ENCODE data around the gene MATN4. TPM values are rescaled to one million over a fixed set of nuclear protein-coding genes. Genes with fewer than 3 reads are reported as not detected.

The MATN4 gene
- total RNA-seq, 2 experiments from 2014 or later, result 0.38 TPM; not detected in 1

- CTCF ChIA-PET (ENCODE audit: unreplicated experiment), result no interaction called here
- peaks cover 32% of the 10 kb centered on the region for H3K4me1 ChIP-seq (ENCODE audit: insufficient read depth, low read length, poor library complexity, severe bottlenecking)
- no peaks in the 10 kb centered on the region for H3K36me3 ChIP-seq (ENCODE audit: insufficient read depth, low read length)
- no peaks in the 10 kb centered on the region for H4K20me1 ChIP-seq (ENCODE audit: insufficient read depth, low read length)
- no peak for DNase-seq (ENCODE audit: low spot score)
- POLR2A ChIA-PET, result interaction anchor here (0.9 kb wide), 1 partner anchor 123 kb away, joined by 4 read pairs; no protein-coding TSS in a partner anchor
- H3K27ac ChIP-seq (ENCODE audit: low read depth, low read length, poor library complexity, severe bottlenecking), result no peak overlapping the region
- no peaks in the 10 kb centered on the region for H3K79me2 ChIP-seq (ENCODE audit: insufficient read depth, low read depth, low read length)
- intact Hi-C loops (cut with micrococcal nuclease; ENCODE audit: unreplicated experiment), result no loop called here
- no peaks in the 10 kb centered on the region for H3K9me2 ChIP-seq (ENCODE audit: insufficient read depth, low read length)
- TF ChIP-seq CTCF (conservative IDR thresholded peaks at IDR 0.05; ENCODE audit: low read length), result no peak
- TF ChIP-seq EZH2phosphoT487 (IDR thresholded peaks at IDR 0.05; ENCODE audit: borderline replicate concordance, low read depth, low read length), result no peak
- H3K4me2 ChIP-seq (ENCODE audit: low read length), result no peak overlapping the region
- BruUV-seq (replicated peaks), result no TSS peak
- H3K9me3 ChIP-seq (ENCODE audit: low read length), result peaks cover 1% of the 10 kb centered on the region; the same call in 1 of the 2 replicates
- no peak overlapping the region for H2AFZ ChIP-seq (ENCODE audit: low read length)
- H3K4me3 ChIP-seq (ENCODE audit: low read depth, low read length, poor library complexity, severe bottlenecking), result no peak overlapping the region
Observed at GRCh38 chr20:45316150-45317080, 8.3 kb upstream of the MATN4 start.

DNA sequence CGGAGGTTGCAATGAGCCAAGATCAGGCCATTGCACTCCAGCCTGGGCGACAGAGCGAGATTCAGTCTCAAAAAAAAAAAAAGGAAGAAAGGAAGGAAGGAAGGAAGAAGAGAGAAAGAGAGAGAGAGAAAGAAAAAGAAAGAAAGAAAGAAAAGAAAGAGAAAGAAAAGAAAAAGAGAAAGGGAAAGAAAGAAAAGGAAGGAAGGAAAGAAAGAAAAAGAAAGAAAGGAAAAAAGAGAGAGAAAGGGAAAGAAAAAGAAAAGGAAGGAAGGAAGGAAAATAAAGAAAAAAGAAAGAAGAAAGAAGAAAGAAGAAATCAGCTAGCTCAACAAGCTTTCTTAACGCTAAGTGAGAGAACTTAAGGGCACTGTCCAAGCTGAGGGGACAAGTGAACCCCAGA is 7.6 kb upstream of the MATN4 start:
- Histone ChIP-seq H3K4me2 (ENCODE audit: low read length) (no peak overlapping the region), H3K27ac (ENCODE audit: low read depth, low read length, poor library complexity, severe bottlenecking) (no peak overlapping the region), H2AFZ (ENCODE audit: low read length) (no peak overlapping the region), H3K9me2 (ENCODE audit: insufficient read depth, low read length) (no peaks in the 10 kb centered on the region), H3K9me3 (ENCODE audit: low read length) (no peaks in the 10 kb centered on the region), H3K79me2 (ENCODE audit: insufficient read depth, low read depth, low read length) (no peaks in the 10 kb centered on the region), H4K20me1 (ENCODE audit: insufficient read depth, low read length) (no peaks in the 10 kb centered on the region), H3K4me3 (ENCODE audit: low read depth, low read length, poor library complexity, severe bottlenecking) (no peak overlapping the region), H3K36me3 (ENCODE audit: insufficient read depth, low read length) (no peaks in the 10 kb centered on the region), H3K4me1 (ENCODE audit: insufficient read depth, low read length, poor library complexity, severe bottlenecking) (peaks cover 25% of the 10 kb centered on the region)
- no peak for DNase-seq (ENCODE audit: low spot score)
- no peak for TF ChIP-seq CTCF (conservative IDR thresholded peaks at IDR 0.05; ENCODE audit: low read length)
- TF ChIP-seq EZH2phosphoT487 (IDR thresholded peaks at IDR 0.05; ENCODE audit: borderline replicate concordance, low read depth, low read length), result no peak
- intact Hi-C loops (cut with micrococcal nuclease; ENCODE audit: unreplicated experiment), result no loop called here
- POLR2A ChIA-PET, result interaction anchor here (0.7 to 0.9 kb wide), 2 partner anchors 11 to 124 kb away, joined by 3 to 4 read pairs; no protein-coding TSS in a partner anchor
- CTCF ChIA-PET (ENCODE audit: unreplicated experiment), result no interaction called here
- BruUV-seq (replicated peaks), result no TSS peak

GRCh38 chr20:45313943-45314342 is 5.8 kb upstream of the MATN4 start:
- no TSS peak for BruUV-seq (replicated peaks)
- no peak overlapping the region for H3K4me2 ChIP-seq (ENCODE audit: low read length)
- ChIA-PET CTCF (ENCODE audit: unreplicated experiment) (no interaction called here), POLR2A (interaction anchor here (0.6 kb wide), 1 partner anchor 22 kb away, joined by 3 read pairs; no protein-coding TSS in a partner anchor)
- H3K36me3 ChIP-seq (ENCODE audit: insufficient read depth, low read length), result no peaks in the 10 kb centered on the region
- peaks cover 8% of the 10 kb centered on the region for H3K4me1 ChIP-seq (ENCODE audit: insufficient read depth, low read length, poor library complexity, severe bottlenecking)
- no peaks in the 10 kb centered on the region for H3K9me2 ChIP-seq (ENCODE audit: insufficient read depth, low read length)
- no peaks in the 10 kb centered on the region for H3K79me2 ChIP-seq (ENCODE audit: insufficient read depth, low read depth, low read length)
- H2AFZ ChIP-seq (ENCODE audit: low read length), result no peak overlapping the region
- no peaks in the 10 kb centered on the region for H4K20me1 ChIP-seq (ENCODE audit: insufficient read depth, low read length)
- TF ChIP-seq CTCF (conservative IDR thresholded peaks at IDR 0.05; ENCODE audit: low read length), result no peak
- no peak for TF ChIP-seq EZH2phosphoT487 (IDR thresholded peaks at IDR 0.05; ENCODE audit: borderline replicate concordance, low read depth, low read length)
- no peak overlapping the region for H3K27ac ChIP-seq (ENCODE audit: low read depth, low read length, poor library complexity, severe bottlenecking)
- no peak overlapping the region for H3K4me3 ChIP-seq (ENCODE audit: low read depth, low read length, poor library complexity, severe bottlenecking)
- no peaks in the 10 kb centered on the region for H3K9me3 ChIP-seq (ENCODE audit: low read length)
- intact Hi-C loops (cut with micrococcal nuclease; ENCODE audit: unreplicated experiment), result no loop called here
- no peak for DNase-seq (ENCODE audit: low spot score)
